Mesenchymal stem cell (in vitro differentiated cells and primary cell): ENCODE results near the gene GOSR1.

Source experiments
- DNase-seq: peaks from one replicate; pipeline ENCODE4 v3.0.0-alpha.2; 2013
- H2AFZ ChIP-seq: one replicate; pipeline ENCODE4 v1.6.1; 2013; ENCODE audit warnings: low read depth, mild to moderate bottlenecking, control low read depth, inconsistent platforms, low read length, moderate library complexity
- H2AK5ac ChIP-seq: 2 replicates; pipeline ENCODE4 v1.6.1; 2013; ENCODE audit warnings: low read length, moderate library complexity, mild to moderate bottlenecking, inconsistent platforms; ENCODE audit not compliant: severe bottlenecking
- H2BK120ac ChIP-seq: one replicate; pipeline ENCODE4 v1.6.1; 2013; ENCODE audit warnings: low read depth, mild to moderate bottlenecking, inconsistent platforms, low read length, moderate library complexity
- H2BK12ac ChIP-seq, 2 experiments: one replicate each; pipeline ENCODE4 v1.6.1; 2013; ENCODE audit warnings: inconsistent platforms in 2 of 2, low read length in 2 of 2, mild to moderate bottlenecking in 2 of 2, moderate library complexity in 2 of 2, control low read depth in 1 of 2
- H2BK15ac ChIP-seq: one replicate; pipeline ENCODE4 v1.6.1; 2013; ENCODE audit warnings: mild to moderate bottlenecking, low read depth, inconsistent platforms; ENCODE audit not compliant: poor library complexity, severe bottlenecking
- H2BK5ac ChIP-seq: 2 replicates; pipeline ENCODE4 v1.6.1; 2013; ENCODE audit warnings: low read depth, mild to moderate bottlenecking, low read length, control low read depth, inconsistent platforms; ENCODE audit not compliant: poor library complexity, severe bottlenecking
- H3K14ac ChIP-seq, 2 experiments: one replicate each; pipeline ENCODE4 v1.6.1; 2013; ENCODE audit warnings: inconsistent platforms in 2 of 2, low read length in 2 of 2, control low read depth in 1 of 2, mild to moderate bottlenecking in 1 of 2, moderate library complexity in 1 of 2
- H3K18ac ChIP-seq, 2 experiments: one replicate each; pipeline ENCODE4 v1.6.1; 2013; ENCODE audit warnings: inconsistent platforms in 2 of 2, low read length in 2 of 2, control low read depth in 1 of 2, low read depth in 1 of 2, mild to moderate bottlenecking in 1 of 2
- H3K23ac ChIP-seq, 2 experiments: one replicate each; pipeline ENCODE4 v1.6.1; 2013; ENCODE audit warnings: inconsistent platforms in 2 of 2, low read length in 2 of 2, mild to moderate bottlenecking in 2 of 2, moderate library complexity in 2 of 2, control low read depth in 1 of 2
- H3K27ac ChIP-seq: 2 replicates; pipeline ENCODE4 v1.5.1; 2013; ENCODE audit warnings: mild to moderate bottlenecking, moderate library complexity, low read length, control low read depth, inconsistent platforms; ENCODE audit not compliant: poor library complexity, severe bottlenecking
- H3K27me3 ChIP-seq, 2 experiments: 2 replicates each; pipeline versions ENCODE4 v1.6.1 to v1.7.0; 2013; ENCODE audit warnings: low read length in 2 of 2, mild to moderate bottlenecking in 2 of 2, moderate library complexity in 2 of 2, control low read depth in 1 of 2, inconsistent platforms in 1 of 2; ENCODE audit not compliant: control insufficient read depth in 1 of 2, insufficient read depth in 1 of 2
- H3K36me3 ChIP-seq, 2 experiments: 2 replicates each; pipeline versions ENCODE4 v1.6.1 to v1.7.0; 2013; ENCODE audit warnings: low read length in 2 of 2, control low read depth in 1 of 2, inconsistent platforms in 1 of 2, low read depth in 1 of 2, mild to moderate bottlenecking in 1 of 2; ENCODE audit not compliant: insufficient read depth in 2 of 2, control insufficient read depth in 1 of 2
- H3K4ac ChIP-seq, 2 experiments: one replicate each; pipeline ENCODE4 v1.6.1; 2013; ENCODE audit warnings: inconsistent platforms in 2 of 2, low read length in 2 of 2, mild to moderate bottlenecking in 2 of 2, moderate library complexity in 2 of 2, control low read depth in 1 of 2, low read depth in 1 of 2
- H3K4me1 ChIP-seq: 2 replicates; pipeline ENCODE4 v1.6.1; 2013; ENCODE audit warnings: low read depth, low read length, control low read depth; ENCODE audit not compliant: control insufficient read depth, insufficient read depth
- H3K4me2 ChIP-seq: 2 replicates; pipeline ENCODE4 v1.6.1; 2013; ENCODE audit warnings: low read length, mild to moderate bottlenecking, inconsistent platforms; ENCODE audit not compliant: poor library complexity, severe bottlenecking
- H3K4me3 ChIP-seq, 2 experiments: 2 replicates each; pipeline versions ENCODE4 v1.5.1 to v1.7.0; 2013; ENCODE audit warnings: low read length in 2 of 2, mild to moderate bottlenecking in 2 of 2, control low read depth in 1 of 2, low read depth in 1 of 2; ENCODE audit not compliant: insufficient read depth in 1 of 2
- H3K79me1 ChIP-seq: replicated peaks from 2 replicates; pipeline ENCODE4 v1.6.1; 2013; ENCODE audit warnings: mild to moderate bottlenecking, control low read depth, low read length, inconsistent platforms; ENCODE audit not compliant: poor library complexity, severe bottlenecking
- H3K9ac ChIP-seq: 2 replicates; pipeline ENCODE4 v1.7.0; 2013; ENCODE audit warnings: mild to moderate bottlenecking, low read length, moderate library complexity
- H3K9me3 ChIP-seq: 2 replicates; pipeline ENCODE4 v1.7.0; 2013; ENCODE audit warnings: mild to moderate bottlenecking, low read length; ENCODE audit not compliant: control insufficient read depth
- H4K8ac ChIP-seq: one replicate; pipeline ENCODE4 v1.6.1; 2013; ENCODE audit warnings: inconsistent platforms, mild to moderate bottlenecking, low read length, moderate library complexity
- H4K91ac ChIP-seq: one replicate; pipeline ENCODE4 v1.6.1; 2013; ENCODE audit warnings: mild to moderate bottlenecking, low read length, inconsistent platforms
- WGBS: methylation state at CpG from one replicate; pipeline ENCODE4 v1.1.7; 2013; ENCODE audit warnings: mixed read lengths; 5-methylcytosine and 5-hydroxymethylcytosine counted together

The GOSR1 gene

GRCh38 chr17:30468465-30468864 is 8.7 kb upstream of the GOSR1 start:
- no peak overlapping the region for H2BK15ac ChIP-seq
- H3K36me3 ChIP-seq: peaks cover 0 to 41% of the 10 kb centered on the region in 2 experiments
- H2BK5ac ChIP-seq: no peak overlapping the region
- WGBS: 100% methylated on average over 2 of the region's 2 CpGs
- no peak overlapping the region for H2AK5ac ChIP-seq
- no peaks in the 10 kb centered on the region for H3K9me3 ChIP-seq
- H3K4me3 ChIP-seq: no peak overlapping the region
- no peak overlapping the region for H2BK120ac ChIP-seq
- H3K23ac ChIP-seq: no peak overlapping the region
- H3K27me3 ChIP-seq: no peaks in the 10 kb centered on the region
- no peaks in the 10 kb centered on the region for H3K4me1 ChIP-seq
- no peaks in the 10 kb centered on the region for H3K79me1 ChIP-seq
- H3K14ac ChIP-seq: no peak overlapping the region
- no peak overlapping the region for H3K9ac ChIP-seq
- no peak overlapping the region for H3K27ac ChIP-seq
- no peak overlapping the region for H3K4ac ChIP-seq
- H3K4me2 ChIP-seq: no peak overlapping the region
- H2AFZ ChIP-seq: no peak overlapping the region
- H4K8ac ChIP-seq: no peak overlapping the region
- H2BK12ac ChIP-seq: no peak overlapping the region
- H4K91ac ChIP-seq: no peak overlapping the region
- DNase-seq: no peak
- no peak overlapping the region for H3K18ac ChIP-seq

- Histone ChIP-seq H3K79me1 (no peaks in the 10 kb centered on the region), H2BK12ac (no peak overlapping the region), H4K91ac (no peak overlapping the region), H3K23ac (no peak overlapping the region), H3K27me3 (no peaks in the 10 kb centered on the region), H2AK5ac (no peak overlapping the region), H2BK120ac (no peak overlapping the region), H3K36me3 (peaks cover 0 to 2% of the 10 kb centered on the region in 2 experiments), H2AFZ (no peak overlapping the region), H3K9ac (peak overlapping the region; percentile 75), H4K8ac (no peak overlapping the region), H3K18ac (no peak overlapping the region), H3K4me1 (no peaks in the 10 kb centered on the region), H3K14ac (no peak overlapping the region), H3K9me3 (no peaks in the 10 kb centered on the region), H3K4me2 (no peak overlapping the region), H3K4me3 (peak overlapping the region in 1 of 2 experiments; percentile 25), H3K4ac (no peak overlapping the region), H2BK15ac (no peak overlapping the region), H2BK5ac (no peak overlapping the region), H3K27ac (no peak overlapping the region)
- no peak for DNase-seq
- WGBS: 91% methylated on average over 9 of the region's 10 CpGs
Observed at GRCh38 chr17:30472238-30472890, 4.8 kb upstream of the GOSR1 start.

- Histone ChIP-seq H3K14ac (no peak overlapping the region), H2BK5ac (no peak overlapping the region), H3K4me1 (no peaks in the 10 kb centered on the region), H3K27me3 (no peaks in the 10 kb centered on the region), H2BK15ac (no peak overlapping the region), H3K79me1 (peaks cover 4% of the 10 kb centered on the region), H3K18ac (no peak overlapping the region), H3K4me2 (no peak overlapping the region), H3K9me3 (no peaks in the 10 kb centered on the region), H2AFZ (no peak overlapping the region), H3K23ac (no peak overlapping the region), H2BK120ac (no peak overlapping the region), H3K27ac (no peak overlapping the region), H4K8ac (no peak overlapping the region), H3K4ac (no peak overlapping the region), H4K91ac (no peak overlapping the region), H3K4me3 (no peak overlapping the region), H2BK12ac (no peak overlapping the region), H3K9ac (no peak overlapping the region), H2AK5ac (no peak overlapping the region), H3K36me3 (peaks cover 8 to 13% of the 10 kb centered on the region in 2 experiments)
- no peak for DNase-seq
- WGBS: 83% methylated on average over 2 of the region's 2 CpGs
Observed at GRCh38 chr17:30475206-30475605, 2.0 kb upstream of the GOSR1 start.

GRCh38 chr17:30476726-30477082 is 504 bp upstream of the GOSR1 start:
- H3K36me3 ChIP-seq: peaks cover 8 to 28% of the 10 kb centered on the region in 2 experiments
- no peak overlapping the region for H3K14ac ChIP-seq
- peak overlapping the region; percentile 51 for H2AFZ ChIP-seq
- peaks cover 4% of the 10 kb centered on the region for H3K79me1 ChIP-seq
- no peak overlapping the region for H2BK15ac ChIP-seq
- H3K4me2 ChIP-seq: peak overlapping the region; percentile 3
- no peak overlapping the region for H2AK5ac ChIP-seq
- no peaks in the 10 kb centered on the region for H3K9me3 ChIP-seq
- H2BK12ac ChIP-seq: no peak overlapping the region
- H4K91ac ChIP-seq: no peak overlapping the region
- peak overlapping the region in 1 of 2 experiments; percentile 97 for H3K4me3 ChIP-seq
- 60% methylated on average over 7 of the region's 7 CpGs for WGBS
- no peaks in the 10 kb centered on the region for H3K27me3 ChIP-seq
- H2BK5ac ChIP-seq: no peak overlapping the region
- peak overlapping the region; percentile 87 for H4K8ac ChIP-seq
- H3K4ac ChIP-seq: no peak overlapping the region
- peak overlapping the region; percentile 99 for H3K9ac ChIP-seq
- H3K23ac ChIP-seq: no peak overlapping the region
- H3K18ac ChIP-seq: no peak overlapping the region
- H2BK120ac ChIP-seq: no peak overlapping the region
- no peak overlapping the region for H3K27ac ChIP-seq
- no peak for DNase-seq
- no peaks in the 10 kb centered on the region for H3K4me1 ChIP-seq
